ENCODE data around the gene TEX13A.
"Not testable (repeated sequence)": the region's sequence is repeated elsewhere in the genome, so short reads cannot be mapped to it uniquely, and the experiment has no call there.

The TEX13A gene

GRCh38 chrX:105220636-105221035 is at the start of gene TEX13A:
Gene TEX13A (minus strand): TSS chrX:105220694. CDS start chrX:105220397, 297 bp downstream.
- Histone ChIP-seq H3K4me3 (no peak within 1 kb of the TSS), H3K27ac (no peak within 1 kb of the TSS)

GRCh38 chrX:105269386-105269785 is 48.9 kb upstream of the TEX13A start:
- H3K4me3 ChIP-seq: no peak overlapping the region
- H3K27ac ChIP-seq: no peak overlapping the region

GRCh38 chrX:105267167-105267566 is 46.7 kb upstream of the TEX13A start:
- Histone ChIP-seq H3K4me3 (no peak overlapping the region), H3K27ac (no peak overlapping the region)

GRCh38 chrX:105266456-105266855 is 46.0 kb upstream of the TEX13A start:
- H3K27ac ChIP-seq: no peak overlapping the region
- H3K4me3 ChIP-seq: no peak overlapping the region

GRCh38 chrX:105265093-105265492 is 44.6 kb upstream of the TEX13A start:
- no peak overlapping the region for H3K27ac ChIP-seq
- H3K4me3 ChIP-seq: no peak overlapping the region

- no peak overlapping the region for H3K27ac ChIP-seq
- H3K4me3 ChIP-seq: no peak overlapping the region
Observed at GRCh38 chrX:105263801-105264200, 43.3 kb upstream of the TEX13A start.

- no peak overlapping the region for H3K27ac ChIP-seq
- no peak overlapping the region for H3K4me3 ChIP-seq
Observed at GRCh38 chrX:105263171-105263570, 42.7 kb upstream of the TEX13A start.

GRCh38 chrX:105260291-105261043 is 40.0 kb upstream of the TEX13A start:
- H3K4me3 ChIP-seq: no peak overlapping the region
- no peak overlapping the region for H3K27ac ChIP-seq

- Histone ChIP-seq H3K4me3 (no peak overlapping the region), H3K27ac (no peak overlapping the region)
Observed at GRCh38 chrX:105241056-105241455, 20.6 kb upstream of the TEX13A start.

GRCh38 chrX:105237407-105237806 is 16.9 kb upstream of the TEX13A start:
- H3K4me3 ChIP-seq, H3K27ac ChIP-seq: not testable (repeated sequence)

GRCh38 chrX:105229146-105229545 is 8.7 kb upstream of the TEX13A start:
- Histone ChIP-seq H3K4me3 (no peak overlapping the region), H3K27ac (no peak overlapping the region)

GRCh38 chrX:105228602-105229001 is 8.1 kb upstream of the TEX13A start:
- no peak overlapping the region for H3K27ac ChIP-seq

GRCh38 chrX:105226499-105226898 is 6.0 kb upstream of the TEX13A start:
- Histone ChIP-seq H3K4me3 (no peak overlapping the region), H3K27ac (no peak overlapping the region)

More at GRCh38 chrX:105228602-105229001, 8.1 kb upstream of the TEX13A start:
- no peak overlapping the region for H3K4me3 ChIP-seq

- Histone ChIP-seq H3K4me3 (no peak overlapping the region), H3K27ac (no peak overlapping the region)
Observed at GRCh38 chrX:105221374-105221773, 880 bp upstream of the TEX13A start.

- Histone ChIP-seq H3K4me3 (no peak overlapping the region), H3K27ac (no peak overlapping the region)
Observed at GRCh38 chrX:105219454-105220401, 766 bp downstream of the TEX13A start.

GRCh38 chrX:105211066-105211575 is 9.4 kb downstream of the TEX13A start:
- Histone ChIP-seq H3K27ac (no peak overlapping the region), H3K4me3 (no peak overlapping the region)

GRCh38 chrX:105210258-105210657 is 10.2 kb downstream of the TEX13A start:
- H3K4me3 ChIP-seq: no peak overlapping the region
- no peak overlapping the region for H3K27ac ChIP-seq

- Histone ChIP-seq H3K27ac (no peak overlapping the region), H3K4me3 (no peak overlapping the region)
Observed at GRCh38 chrX:105209406-105209805, 11.1 kb downstream of the TEX13A start.

- H3K27ac ChIP-seq: no peak overlapping the region
- H3K4me3 ChIP-seq: no peak overlapping the region
Observed at GRCh38 chrX:105191878-105192277, 28.6 kb downstream of the TEX13A start.

- H3K4me3 ChIP-seq: no peak overlapping the region
- H3K27ac ChIP-seq: no peak overlapping the region
Observed at GRCh38 chrX:105190252-105190853, 30.1 kb downstream of the TEX13A start.
